ENCODE measurements around the gene NFKBIE.

GRCh38 chr6:44286747-44287146 is 21.4 kb upstream of the NFKBIE start:
- TF ChIP-seq FOXM1 (IDR thresholded peaks at IDR 0.05; ENCODE audit: borderline replicate concordance, low read depth) (no peak), YY1 (IDR thresholded peaks at IDR 0.05; ENCODE audit: low read depth) (no peak), USF1 (IDR thresholded peaks at IDR 0.05) (no peak)

All from Ishikawa (cell line).